ENCODE data around the gene PSMC4.

The PSMC4 gene

GRCh38 chr19:39996218-39996810 lies 25.3 kb downstream of the PSMC4 start:
- TF ChIP-seq, protein P1, sequence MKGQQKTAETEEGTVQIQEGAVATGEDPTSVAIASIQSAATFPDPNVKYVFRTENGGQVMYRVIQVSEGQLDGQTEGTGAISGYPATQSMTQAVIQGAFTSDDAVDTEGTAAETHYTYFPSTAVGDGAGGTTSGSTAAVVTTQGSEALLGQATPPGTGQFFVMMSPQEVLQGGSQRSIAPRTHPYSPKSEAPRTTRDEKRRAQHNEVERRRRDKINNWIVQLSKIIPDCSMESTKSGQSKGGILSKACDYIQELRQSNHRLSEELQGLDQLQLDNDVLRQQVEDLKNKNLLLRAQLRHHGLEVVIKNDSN (IDR thresholded peaks at IDR 0.05): no peak
- TF ChIP-seq YY1 (IDR thresholded peaks at IDR 0.05; ENCODE audit: low read depth) (no peak), CEBPB (IDR thresholded peaks at IDR 0.05) (no peak), TCF12 (IDR thresholded peaks at IDR 0.05; ENCODE audit: low read depth) (no peak), CREB1 (IDR thresholded peaks at IDR 0.05; ENCODE audit: low read depth) (no peak; the same call in 1 of the 2 replicates), TEAD4 (IDR thresholded peaks at IDR 0.05) (no peak), RAD21 (IDR thresholded peaks at IDR 0.05; ENCODE audit: low read depth) (no peak), MAX (IDR thresholded peaks at IDR 0.05) (no peak; the same call in none of the 2 replicates), FOXM1 (IDR thresholded peaks at IDR 0.05; ENCODE audit: borderline replicate concordance, low read depth) (no peak), EGR1 (IDR thresholded peaks at IDR 0.05) (no peak), ZBTB7A (IDR thresholded peaks at IDR 0.05; ENCODE audit: low read depth) (no peak), REST (IDR thresholded peaks at IDR 0.05; ENCODE audit: low read depth) (no peak), TAF1 (IDR thresholded peaks at IDR 0.05; ENCODE audit: low read depth) (no peak), EP300 (IDR thresholded peaks at IDR 0.05; ENCODE audit: borderline replicate concordance) (no peak), NFIC (IDR thresholded peaks at IDR 0.05) (no peak)

GRCh38 chr19:39996811-39997637 lies 26.1 kb downstream of the PSMC4 start, which contains the start of gene ZNF546:
TSS of gene ZNF546 (plus strand) at chr19:39997060. CDS start at chr19:39998327, 1,267 bp downstream.
- TF ChIP-seq TAF1 (IDR thresholded peaks at IDR 0.05; ENCODE audit: low read depth) (peak; percentile 82), ZBTB7A (IDR thresholded peaks at IDR 0.05; ENCODE audit: low read depth) (0 out of 2 replicates have a peak, but pooled peaks have one; percentile 14), EGR1 (IDR thresholded peaks at IDR 0.05) (no peak), NFIC (IDR thresholded peaks at IDR 0.05) (no peak), MAX (IDR thresholded peaks at IDR 0.05) (no peak; the same call in 1 of the 2 replicates), TCF12 (IDR thresholded peaks at IDR 0.05; ENCODE audit: low read depth) (peak; percentile 42), YY1 (IDR thresholded peaks at IDR 0.05; ENCODE audit: low read depth) (peak; percentile 73)

GRCh38 chr19:39997638-39998216 lies 26.8 kb downstream of the PSMC4 start:
- TF ChIP-seq MAX (IDR thresholded peaks at IDR 0.05): no peak
- TF ChIP-seq CEBPB (IDR thresholded peaks at IDR 0.05): no peak
- no peak for TF ChIP-seq TCF12 (IDR thresholded peaks at IDR 0.05; ENCODE audit: low read depth)
- TF ChIP-seq CREB1 (IDR thresholded peaks at IDR 0.05; ENCODE audit: low read depth): no peak
- no peak for TF ChIP-seq TAF1 (IDR thresholded peaks at IDR 0.05; ENCODE audit: low read depth)
- no peak for TF ChIP-seq YY1 (IDR thresholded peaks at IDR 0.05; ENCODE audit: low read depth)
- no peak for TF ChIP-seq NFIC (IDR thresholded peaks at IDR 0.05)
- TF ChIP-seq EP300 (IDR thresholded peaks at IDR 0.05; ENCODE audit: borderline replicate concordance): no peak

- TF ChIP-seq CREB1 (IDR thresholded peaks at IDR 0.05; ENCODE audit: low read depth) (no peak), EGR1 (IDR thresholded peaks at IDR 0.05) (no peak), FOXM1 (IDR thresholded peaks at IDR 0.05; ENCODE audit: borderline replicate concordance, low read depth) (no peak), ZBTB7A (IDR thresholded peaks at IDR 0.05; ENCODE audit: low read depth) (no peak)
Measured at GRCh38 chr19:39998501-39998900, 27.5 kb downstream of the PSMC4 start.

DNA sequence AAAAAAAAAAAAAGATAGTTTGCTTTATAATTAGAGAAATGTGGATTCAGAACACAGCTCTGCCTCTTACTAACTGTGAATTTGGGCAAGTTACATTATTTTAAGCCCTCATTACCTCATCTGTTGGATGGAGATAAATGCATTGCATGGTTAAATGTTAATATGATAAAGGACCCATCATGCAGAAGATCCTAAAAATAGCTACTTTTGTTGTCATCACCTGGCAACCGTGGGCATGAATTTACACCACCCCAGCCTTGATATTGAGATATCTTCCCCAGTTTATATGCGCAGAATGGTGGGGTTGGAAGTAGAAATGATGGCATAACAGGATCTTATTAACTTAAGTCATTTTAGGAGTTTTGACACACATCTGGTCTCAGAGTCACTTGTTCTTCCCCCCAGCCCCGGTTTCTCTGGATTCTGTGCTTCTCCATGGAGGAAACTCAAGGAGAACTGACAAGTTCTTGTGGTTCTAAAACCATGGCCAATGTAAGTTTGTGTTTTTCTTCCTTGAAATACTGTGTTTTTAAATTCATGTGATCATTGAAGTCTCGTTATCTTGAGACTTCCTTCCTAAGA lies 34.8 kb downstream of the PSMC4 start:
- TF ChIP-seq TEAD4 (IDR thresholded peaks at IDR 0.05) (no peak), NFIC (IDR thresholded peaks at IDR 0.05) (no peak)

GRCh38 chr19:40006273-40006691 lies 35.3 kb downstream of the PSMC4 start:
- no peak for TF ChIP-seq TCF12 (IDR thresholded peaks at IDR 0.05; ENCODE audit: low read depth)

GRCh38 chr19:40009674-40010073 lies 38.7 kb downstream of the PSMC4 start:
- TF ChIP-seq CREB1 (IDR thresholded peaks at IDR 0.05; ENCODE audit: low read depth) (no peak), REST (IDR thresholded peaks at IDR 0.05; ENCODE audit: low read depth) (no peak), ZBTB7A (IDR thresholded peaks at IDR 0.05; ENCODE audit: low read depth) (no peak), EP300 (IDR thresholded peaks at IDR 0.05; ENCODE audit: borderline replicate concordance) (no peak), CEBPB (IDR thresholded peaks at IDR 0.05) (no peak), MAX (IDR thresholded peaks at IDR 0.05) (no peak)
